ENCODE data around the gene PROSER3.

GRCh38 chr19:35741203-35741515, 16.8 kb upstream of the PROSER3 start:
- TF ChIP-seq POU6F1 (CRISPR knock-in tag; IDR thresholded peaks at IDR 0.05; ENCODE audit: borderline replicate concordance, low read depth), result no peak
- TF ChIP-seq ZFP30 (CRISPR knock-in tag; IDR thresholded peaks at IDR 0.05), result no peak
- no peak for TF ChIP-seq GLIS3 (CRISPR knock-in tag; IDR thresholded peaks at IDR 0.05)
- TF ChIP-seq ZNF70 (CRISPR knock-in tag; IDR thresholded peaks at IDR 0.05), result no peak
- TF ChIP-seq PATZ1 (CRISPR knock-in tag; IDR thresholded peaks at IDR 0.05; ENCODE audit: borderline replicate concordance), result no peak
- no peak for TF ChIP-seq RARB (CRISPR knock-in tag; IDR thresholded peaks at IDR 0.05)
- TF ChIP-seq ZNF8 (CRISPR knock-in tag; IDR thresholded peaks at IDR 0.05), result no peak
- no peak for TF ChIP-seq ZFP3 (CRISPR knock-in tag; IDR thresholded peaks at IDR 0.05)
- no peak for TF ChIP-seq ZNF565 (CRISPR knock-in tag; conservative IDR thresholded peaks at IDR 0.05; ENCODE audit: low read depth)
- TF ChIP-seq ARNTL (CRISPR knock-in tag; IDR thresholded peaks at IDR 0.05; ENCODE audit: borderline replicate concordance, low read depth), result no peak
- TF ChIP-seq CSRNP3 (CRISPR knock-in tag; IDR thresholded peaks at IDR 0.05), result no peak

All from SK-N-SH treated with all-trans-retinoic acid at 6 μM for 48 hours (cell line).